GM12878 (cell line): ENCODE measurements around the gene ECHDC1. TPM values are rescaled to one million over a fixed set of nuclear protein-coding genes. Genes with fewer than 3 reads are reported as not detected.

Experiments
- ATAC-seq: fragments of 200-7000 bp; cut with Tn5 transposase; 3 replicates; pipeline ENCODE4 v1.9.1; 2020; ENCODE audit warnings: mild to moderate bottlenecking, moderate library complexity
- BruUV-seq: library from RNA; stranded (reverse); fragments of 400-500 nt; replicated peaks from 2 replicates; lab custom pipeline; 2021; lab: Mats Ljungman, UMichigan
- CTCF ChIA-PET: fragments of 300-600 bp; sonication (Branson Sonifier 250); formaldehyde crosslinking; extraction: SDS; loops from one replicate; lab custom pipeline; 2021; ENCODE audit warnings: inconsistent platforms; lab: Yijun Ruan, JAX
- POLR2A ChIA-PET: fragments of 350-600 bp; formaldehyde crosslinking; extraction: SDS; loops from one replicate; lab custom pipeline; 2021; ENCODE audit warnings: inconsistent platforms; lab: Charles Lee
- RAD21 ChIA-PET: fragments of 300-600 bp; sonication (Branson Sonifier 250); formaldehyde crosslinking; loops from one replicate; lab custom pipeline; 2023; ENCODE audit warnings: antibody characterized with exemption; ENCODE audit not compliant: unreplicated experiment; lab: Charles Lee
- SMC1A ChIA-PET: fragments of 300-600 bp; sonication (Branson Sonifier 250); formaldehyde crosslinking; loops from one replicate; lab custom pipeline; 2023; ENCODE audit not compliant: unreplicated experiment, uncharacterized antibody; lab: Charles Lee
- DNase-seq: peaks from one replicate; pipeline ENCODE4 v3.0.0-alpha.2; 2011; ENCODE audit warnings: low read depth, low spot score
- FAIRE-seq: peaks from 3 replicates; lab custom pipeline; 2011; peaks lifted over from hg19 to GRCh38; lab: Jason Lieb, UNC
- H2AFZ ChIP-seq: 2 replicates; pipeline ENCODE4 v1.6.0; 2011; ENCODE audit warnings: low read depth, low read length, control low read depth; ENCODE audit not compliant: control insufficient read depth
- H3K27ac ChIP-seq: 2 replicates; pipeline ENCODE4 v1.5.1; 2011; ENCODE audit warnings: control low read depth; ENCODE audit not compliant: control insufficient read depth, insufficient read depth
- H3K27me3 ChIP-seq, 2 experiments: replicated peaks in 1 of 2; 2 replicates each; pipeline versions ENCODE4 v1.6.0 to v1.6.1; 2011; ENCODE audit warnings: low read length in 1 of 2; ENCODE audit not compliant: control insufficient read depth in 2 of 2, insufficient read depth in 2 of 2
- H3K36me3 ChIP-seq, 2 experiments: 2 replicates each; pipeline ENCODE4 v1.5.1; 2011; ENCODE audit warnings: low read length in 1 of 2; ENCODE audit not compliant: control insufficient read depth in 2 of 2, insufficient read depth in 2 of 2
- H3K4me1 ChIP-seq: 2 replicates; pipeline ENCODE4 v1.6.1; 2011; ENCODE audit warnings: mild to moderate bottlenecking, low read length, moderate library complexity, mixed read lengths; ENCODE audit not compliant: control insufficient read depth, insufficient read depth
- H3K4me2 ChIP-seq: 2 replicates; pipeline ENCODE4 v1.6.0; 2011; ENCODE audit warnings: control low read depth; ENCODE audit not compliant: control insufficient read depth, insufficient read depth
- H3K4me3 ChIP-seq: fragments of 200-600 bp; sonication (generic); 2 replicates; pipeline ENCODE4 v1.5.1; 2016
- H3K79me2 ChIP-seq: 2 replicates; pipeline ENCODE4 v1.6.0; 2011; ENCODE audit warnings: low read length; ENCODE audit not compliant: control insufficient read depth, insufficient read depth
- H3K9ac ChIP-seq: 2 replicates; pipeline ENCODE4 v1.8.0; 2011; ENCODE audit warnings: low read length, control low read depth, mixed read lengths; ENCODE audit not compliant: control insufficient read depth, insufficient read depth
- H3K9me3 ChIP-seq: replicated peaks from 3 replicates; pipeline ENCODE4 v1.5.1; 2011; ENCODE audit warnings: mild to moderate bottlenecking, low read length; ENCODE audit not compliant: control insufficient read depth, insufficient read depth
- H4K20me1 ChIP-seq: 2 replicates; pipeline ENCODE4 v1.6.0; 2011; ENCODE audit not compliant: control insufficient read depth, insufficient read depth
- EP300 ChIP-seq, 2 experiments: fragments of 150-350 bp in 1 of 2; IDR thresholded peaks; 2 replicates each; pipeline ENCODE4 v1.6.1; 2011 to 2012; ENCODE audit warnings: low read depth in 2 of 2, low read length in 2 of 2, borderline replicate concordance in 1 of 2, improper control_type of control experiment in 1 of 2, inconsistent platforms in 1 of 2; ENCODE audit not compliant: control insufficient read depth in 1 of 2
- IKZF2 ChIP-seq, 2 experiments: fragments of 450-650 bp; IDR thresholded peaks; 2 replicates each; pipeline ENCODE4 v1.6.1; 2017; ENCODE audit warnings: mild to moderate bottlenecking in 2 of 2, moderate library complexity in 2 of 2
- MEF2A ChIP-seq: IDR thresholded peaks from 2 replicates; pipeline ENCODE4 v1.6.1; 2011; ENCODE audit warnings: low read depth, mild to moderate bottlenecking, low read length, moderate library complexity; ENCODE audit not compliant: insufficient read depth
- MTA3 ChIP-seq: IDR thresholded peaks from 2 replicates; pipeline ENCODE4 v1.6.1; 2012; ENCODE audit warnings: low read length, inconsistent platforms, borderline replicate concordance
- PAX5 ChIP-seq: IDR thresholded peaks from 2 replicates; pipeline ENCODE4 v1.6.1; 2011; ENCODE audit warnings: low read depth, low read length, borderline replicate concordance
- SMARCA5 ChIP-seq: fragments of 450-650 bp; IDR thresholded peaks from 2 replicates; pipeline ENCODE4 v1.6.1; 2017; ENCODE audit warnings: mild to moderate bottlenecking
- ZNF24 ChIP-seq: fragments of 450-650 bp; IDR thresholded peaks from 2 replicates; pipeline ENCODE4 v1.6.1; 2017; ENCODE audit warnings: antibody characterized with exemption, mild to moderate bottlenecking
- WGBS: methylation state at CpG from one replicate; pipeline ENCODE4 v1.1.6; 2016; ENCODE audit warnings: low lambda C conversion rate; ENCODE audit not compliant: insufficient replicate concordance, insufficient coverage; ENCODE audit errors: missing lambda C conversion rate; 5-methylcytosine and 5-hydroxymethylcytosine counted together
- in situ Hi-C: fragments of 300-500 bp; cut with MboI; formaldehyde crosslinking; loops from 9 replicates; pipeline ENCODE4 v1.14.3; 2018; ENCODE audit warnings: mixed read lengths
- intact Hi-C: fragments of 100-400 bp; cut with micrococcal nuclease; formaldehyde crosslinking; loops from one replicate; pipeline ENCODE4 v1.14.2; 2022; ENCODE audit not compliant: unreplicated experiment
- polyA plus RNA-seq, 11 experiments: library from polyadenylated mRNA; depleted of rRNA in 4 of 11; unstranded in 6 of 11; stranded (reverse) in 5 of 11; fragments of >200 nt; fragmentation: Nextera tagmentation in 4 of 11; fragmentation: Illumina TruSeq in 1 of 11; extraction: Ambion mirVana in 4 of 11; extraction: Trizol in 1 of 11; gene quantifications; 1 replicate in 1 of 11; 2 replicates in 10 of 11; pipeline versions ENCODE4 v1.2.1 to v1.2.3, GENCODE V29; 2011 to 2016; ENCODE audit warnings: inconsistent platforms in 2 of 11, missing spikeins in 2 of 11, low read depth in 1 of 11
- total RNA-seq, 4 experiments: library from RNA; depleted of rRNA in 3 of 4; stranded (reverse); fragments of >200 nt in 3 of 4; fragmentation: Illumina TruSeq in 1 of 4; extraction: Trizol in 1 of 4; gene quantifications; 2 replicates each; pipeline versions ENCODE4 v1.2.1 to v1.2.3, GENCODE V29; 2013 to 2021
- TF ChIP-seq, protein P1 (sequence below): fragments of 450-650 bp; IDR thresholded peaks from 2 replicates; pipeline ENCODE4 v1.6.1; 2017; ENCODE audit warnings: low read depth, mild to moderate bottlenecking, moderate library complexity
- TF ChIP-seq, protein P2 (sequence below): fragments of 450-650 bp; IDR thresholded peaks from 2 replicates; pipeline ENCODE4 v1.6.1; 2017; ENCODE audit warnings: mild to moderate bottlenecking, low read depth, inconsistent platforms; ENCODE audit not compliant: poor library complexity, severe bottlenecking
- TF ChIP-seq, protein P3 (sequence below): IDR thresholded peaks from 2 replicates; pipeline ENCODE4 v1.6.1; 2012; ENCODE audit warnings: low read depth, low read length, improper control_type of control experiment
- TF ChIP-seq, protein P4 (sequence below): fragments of 450-650 bp; conservative IDR thresholded peaks from 2 replicates; pipeline ENCODE4 v1.6.1; 2017; ENCODE audit warnings: mild to moderate bottlenecking, moderate library complexity

Gene ECHDC1
- total and polyA plus RNA-seq, 10 of the 15 experiments (the other 5 are each of a cell fraction or from before 2014, with no cell fraction given) = 46.2 to 111 (median 70.7) TPM

DNA sequence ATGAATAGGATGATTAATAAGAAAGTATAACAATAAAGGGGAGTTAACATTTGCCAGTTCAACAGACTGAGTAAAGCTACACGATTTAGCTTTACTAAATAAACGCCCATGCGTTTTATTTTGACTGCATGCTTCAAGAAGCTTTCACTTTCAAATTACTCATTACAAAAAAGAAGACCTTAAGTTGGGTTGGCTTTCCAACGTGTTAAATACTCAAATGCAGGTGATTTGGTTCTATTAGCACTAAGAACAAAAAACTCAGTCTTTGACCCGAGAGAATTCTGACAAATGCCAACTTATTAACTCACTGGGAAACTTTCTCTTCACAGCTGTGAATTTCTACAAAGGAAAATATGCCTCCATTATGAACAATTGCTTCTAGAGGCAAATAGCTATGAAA is 51.9 kb downstream of the ECHDC1 start (continued):
- TF ChIP-seq, protein P1, sequence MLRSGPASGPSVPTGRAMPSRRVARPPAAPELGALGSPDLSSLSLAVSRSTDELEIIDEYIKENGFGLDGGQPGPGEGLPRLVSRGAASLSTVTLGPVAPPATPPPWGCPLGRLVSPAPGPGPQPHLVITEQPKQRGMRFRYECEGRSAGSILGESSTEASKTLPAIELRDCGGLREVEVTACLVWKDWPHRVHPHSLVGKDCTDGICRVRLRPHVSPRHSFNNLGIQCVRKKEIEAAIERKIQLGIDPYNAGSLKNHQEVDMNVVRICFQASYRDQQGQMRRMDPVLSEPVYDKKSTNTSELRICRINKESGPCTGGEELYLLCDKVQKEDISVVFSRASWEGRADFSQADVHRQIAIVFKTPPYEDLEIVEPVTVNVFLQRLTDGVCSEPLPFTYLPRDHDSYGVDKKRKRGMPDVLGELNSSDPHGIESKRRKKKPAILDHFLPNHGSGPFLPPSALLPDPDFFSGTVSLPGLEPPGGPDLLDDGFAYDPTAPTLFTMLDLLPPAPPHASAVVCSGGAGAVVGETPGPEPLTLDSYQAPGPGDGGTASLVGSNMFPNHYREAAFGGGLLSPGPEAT = peak; percentile 61; the same call in 1 of the 2 replicates

DNA sequence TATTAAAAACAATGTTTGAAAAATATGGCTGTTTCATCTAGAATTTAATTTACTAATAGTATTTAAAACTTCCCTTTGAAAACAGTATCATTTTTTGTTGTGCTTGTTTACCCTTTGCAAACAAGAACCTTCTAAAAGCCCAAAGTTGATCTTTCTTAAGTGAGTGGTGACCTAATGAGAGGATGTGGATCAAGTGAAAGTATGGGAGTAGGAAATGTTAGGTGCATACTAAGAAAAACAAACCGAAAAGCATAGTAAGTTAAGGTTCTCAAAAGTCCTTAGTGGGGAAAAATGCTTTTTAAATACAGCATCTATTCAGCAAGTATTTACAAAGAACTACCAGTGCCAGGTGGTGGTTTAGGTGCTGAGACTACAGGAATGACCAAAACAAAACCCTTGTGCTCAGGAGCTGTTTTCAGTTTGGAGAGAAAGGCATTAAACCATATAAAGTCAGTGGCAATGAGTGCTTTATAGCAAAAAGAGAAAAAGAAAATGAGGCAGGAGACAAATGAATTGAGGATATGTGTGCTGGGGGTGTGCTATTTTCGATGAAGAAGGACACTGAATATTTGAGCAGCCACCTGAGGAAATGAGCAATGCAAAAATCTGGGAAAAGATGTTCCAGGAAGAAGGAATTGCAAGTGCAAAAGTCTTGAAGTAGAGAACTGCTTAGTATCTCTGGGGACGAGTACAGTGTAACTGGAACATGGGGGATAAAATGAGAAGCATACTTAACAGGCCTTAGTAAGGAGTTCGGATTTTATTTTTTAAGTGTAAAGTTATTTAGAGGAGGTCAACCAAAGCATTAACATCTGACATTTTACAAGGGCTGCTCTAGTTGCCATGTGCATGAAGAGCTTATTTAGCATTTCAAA is 52.8 kb downstream of the ECHDC1 start:
- Histone ChIP-seq H2AFZ (no peak overlapping the region), H4K20me1 (no peaks in the 10 kb centered on the region), H3K27ac (peak overlapping the region; percentile 15; the same call in 1 of the 2 replicates), H3K27me3 (no peaks in the 10 kb centered on the region), H3K36me3 (peaks cover 6 to 8% of the 10 kb centered on the region in 2 experiments; a peak in 3 of 4 replicates), H3K79me2 (no peaks in the 10 kb centered on the region), H3K9ac (no peak overlapping the region), H3K4me1 (peaks cover 13% of the 10 kb centered on the region; the same call in 1 of the 2 replicates), H3K9me3 (no peaks in the 10 kb centered on the region), H3K4me2 (0 out of 2 replicates have a peak overlapping the region, but pooled peaks have one; percentile 14), H3K4me3 (no peak overlapping the region; the same call in 1 of the 2 replicates)
- intact Hi-C loops (loop anchor here (2.0 kb wide), 1 partner anchor 24 kb away; the partner anchor contains the start of gene RNF146), in situ Hi-C loops (loop anchor here (25.0 kb wide), 1 partner anchor 1503 kb away; the partner anchor contains the start of gene NCOA7)
- ATAC-seq (peak; percentile 55), FAIRE-seq (no peak), DNase-seq (no peak)
- 71% methylated on average over 4 of the region's 4 CpGs for WGBS
- POLR2A ChIA-PET = interaction anchor here (0.6 to 3.3 kb wide), 6 partner anchors 9 to 1493 kb away, joined by 3 to 24 read pairs (median 5); partner anchors contain the start of gene RNF146
- CTCF ChIA-PET = interaction anchor here (0.7 to 3.7 kb wide), 19 partner anchors 9 to 249 kb away, joined by 3 to 25 read pairs (median 4); partner anchors contain the start of gene RNF146
- RAD21 ChIA-PET = interaction anchor here (0.7 to 4.3 kb wide), 14 partner anchors 9 to 132 kb away, joined by 3 to 20 read pairs (median 4); partner anchors contain the start of gene RNF146
- no TSS peak for BruUV-seq
- SMC1A ChIA-PET = interaction anchor here (0.8 to 3.6 kb wide), 21 partner anchors 9 to 1296 kb away, joined by 3 to 29 read pairs (median 6); partner anchors contain the start of gene RNF146
- TF ChIP-seq, protein P2, sequence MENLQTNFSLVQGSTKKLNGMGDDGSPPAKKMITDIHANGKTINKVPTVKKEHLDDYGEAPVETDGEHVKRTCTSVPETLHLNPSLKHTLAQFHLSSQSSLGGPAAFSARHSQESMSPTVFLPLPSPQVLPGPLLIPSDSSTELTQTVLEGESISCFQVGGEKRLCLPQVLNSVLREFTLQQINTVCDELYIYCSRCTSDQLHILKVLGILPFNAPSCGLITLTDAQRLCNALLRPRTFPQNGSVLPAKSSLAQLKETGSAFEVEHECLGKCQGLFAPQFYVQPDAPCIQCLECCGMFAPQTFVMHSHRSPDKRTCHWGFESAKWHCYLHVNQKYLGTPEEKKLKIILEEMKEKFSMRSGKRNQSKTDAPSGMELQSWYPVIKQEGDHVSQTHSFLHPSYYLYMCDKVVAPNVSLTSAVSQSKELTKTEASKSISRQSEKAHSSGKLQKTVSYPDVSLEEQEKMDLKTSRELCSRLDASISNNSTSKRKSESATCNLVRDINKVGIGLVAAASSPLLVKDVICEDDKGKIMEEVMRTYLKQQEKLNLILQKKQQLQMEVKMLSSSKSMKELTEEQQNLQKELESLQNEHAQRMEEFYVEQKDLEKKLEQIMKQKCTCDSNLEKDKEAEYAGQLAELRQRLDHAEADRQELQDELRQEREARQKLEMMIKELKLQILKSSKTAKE = no peak
- no peak for TF ChIP-seq PAX5
- 0 out of 4 replicates have a peak, but pooled peaks of 1 of the 2 experiments have one; percentile 21 for TF ChIP-seq IKZF2 (IDR thresholded peaks at IDR 0.05)
- TF ChIP-seq MTA3 = 0 out of 2 replicates have a peak, but pooled peaks have one; percentile 10
- TF ChIP-seq EP300 (IDR thresholded peaks at IDR 0.05; ENCODE audit: borderline replicate concordance in 1 of 2, control insufficient read depth in 1 of 2, low read depth in 2 of 2, low read length in 2 of 2) = no peak
- TF ChIP-seq, protein P3, sequence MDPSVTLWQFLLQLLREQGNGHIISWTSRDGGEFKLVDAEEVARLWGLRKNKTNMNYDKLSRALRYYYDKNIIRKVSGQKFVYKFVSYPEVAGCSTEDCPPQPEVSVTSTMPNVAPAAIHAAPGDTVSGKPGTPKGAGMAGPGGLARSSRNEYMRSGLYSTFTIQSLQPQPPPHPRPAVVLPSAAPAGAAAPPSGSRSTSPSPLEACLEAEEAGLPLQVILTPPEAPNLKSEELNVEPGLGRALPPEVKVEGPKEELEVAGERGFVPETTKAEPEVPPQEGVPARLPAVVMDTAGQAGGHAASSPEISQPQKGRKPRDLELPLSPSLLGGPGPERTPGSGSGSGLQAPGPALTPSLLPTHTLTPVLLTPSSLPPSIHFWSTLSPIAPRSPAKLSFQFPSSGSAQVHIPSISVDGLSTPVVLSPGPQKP = no peak
- TF ChIP-seq, protein P4, sequence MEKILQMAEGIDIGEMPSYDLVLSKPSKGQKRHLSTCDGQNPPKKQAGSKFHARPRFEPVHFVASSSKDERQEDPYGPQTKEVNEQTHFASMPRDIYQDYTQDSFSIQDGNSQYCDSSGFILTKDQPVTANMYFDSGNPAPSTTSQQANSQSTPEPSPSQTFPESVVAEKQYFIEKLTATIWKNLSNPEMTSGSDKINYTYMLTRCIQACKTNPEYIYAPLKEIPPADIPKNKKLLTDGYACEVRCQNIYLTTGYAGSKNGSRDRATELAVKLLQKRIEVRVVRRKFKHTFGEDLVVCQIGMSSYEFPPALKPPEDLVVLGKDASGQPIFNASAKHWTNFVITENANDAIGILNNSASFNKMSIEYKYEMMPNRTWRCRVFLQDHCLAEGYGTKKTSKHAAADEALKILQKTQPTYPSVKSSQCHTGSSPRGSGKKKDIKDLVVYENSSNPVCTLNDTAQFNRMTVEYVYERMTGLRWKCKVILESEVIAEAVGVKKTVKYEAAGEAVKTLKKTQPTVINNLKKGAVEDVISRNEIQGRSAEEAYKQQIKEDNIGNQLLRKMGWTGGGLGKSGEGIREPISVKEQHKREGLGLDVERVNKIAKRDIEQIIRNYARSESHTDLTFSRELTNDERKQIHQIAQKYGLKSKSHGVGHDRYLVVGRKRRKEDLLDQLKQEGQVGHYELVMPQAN = no peak
- TF ChIP-seq ZNF24 = no peak
- TF ChIP-seq SMARCA5 = no peak
- TF ChIP-seq MEF2A = no peak
